Measurements from ENCODE around the gene BMPR1A.

DNA sequence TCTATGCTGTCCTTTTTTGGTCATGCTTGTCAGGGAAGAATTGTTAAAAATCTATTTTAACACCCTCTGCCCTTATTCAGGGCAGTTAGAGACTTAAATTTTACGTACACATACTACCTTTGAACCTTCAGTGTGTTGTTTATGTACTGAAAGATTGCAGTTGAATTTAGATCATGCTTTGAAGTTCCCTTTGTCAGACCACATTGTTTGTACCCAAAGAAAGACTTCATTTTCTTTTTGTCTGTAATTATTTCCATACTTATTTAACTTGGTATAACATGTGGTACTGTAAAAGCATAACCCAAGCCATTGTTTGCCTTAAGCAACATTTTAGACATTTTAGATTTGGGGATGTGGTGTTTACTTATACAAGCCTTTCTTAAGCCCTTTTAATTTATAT is 104.9 kb downstream of the BMPR1A start:
- TF ChIP-seq, protein P1, sequence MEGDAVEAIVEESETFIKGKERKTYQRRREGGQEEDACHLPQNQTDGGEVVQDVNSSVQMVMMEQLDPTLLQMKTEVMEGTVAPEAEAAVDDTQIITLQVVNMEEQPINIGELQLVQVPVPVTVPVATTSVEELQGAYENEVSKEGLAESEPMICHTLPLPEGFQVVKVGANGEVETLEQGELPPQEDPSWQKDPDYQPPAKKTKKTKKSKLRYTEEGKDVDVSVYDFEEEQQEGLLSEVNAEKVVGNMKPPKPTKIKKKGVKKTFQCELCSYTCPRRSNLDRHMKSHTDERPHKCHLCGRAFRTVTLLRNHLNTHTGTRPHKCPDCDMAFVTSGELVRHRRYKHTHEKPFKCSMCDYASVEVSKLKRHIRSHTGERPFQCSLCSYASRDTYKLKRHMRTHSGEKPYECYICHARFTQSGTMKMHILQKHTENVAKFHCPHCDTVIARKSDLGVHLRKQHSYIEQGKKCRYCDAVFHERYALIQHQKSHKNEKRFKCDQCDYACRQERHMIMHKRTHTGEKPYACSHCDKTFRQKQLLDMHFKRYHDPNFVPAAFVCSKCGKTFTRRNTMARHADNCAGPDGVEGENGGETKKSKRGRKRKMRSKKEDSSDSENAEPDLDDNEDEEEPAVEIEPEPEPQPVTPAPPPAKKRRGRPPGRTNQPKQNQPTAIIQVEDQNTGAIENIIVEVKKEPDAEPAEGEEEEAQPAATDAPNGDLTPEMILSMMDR (IDR thresholded peaks at IDR 0.05), result no peak
- TF ChIP-seq POLR2AphosphoS5 (IDR thresholded peaks at IDR 0.05) (no peak), POLR2A (IDR thresholded peaks at IDR 0.05) (no peak), EP300 (IDR thresholded peaks at IDR 0.05) (no peak)
